Loucy (cell line): ENCODE data around the gene PSMG4.

Experiments
- H2AFZ ChIP-seq: fragments of 200-600 bp; sonication (generic); 2 replicates; pipeline ENCODE4 v1.6.0; 2016; ENCODE audit warnings: antibody characterized with exemption, mild to moderate bottlenecking, low read length, moderate library complexity
- H3F3A ChIP-seq: fragments of 200-600 bp; 2 replicates; pipeline ENCODE4 v1.6.0; 2016; ENCODE audit warnings: antibody characterized with exemption, low read depth, mild to moderate bottlenecking
- H3K27me3 ChIP-seq: fragments of 200-600 bp; sonication (generic); 2 replicates; pipeline ENCODE4 v1.6.1; 2014; ENCODE audit warnings: low read length, mild to moderate bottlenecking; ENCODE audit not compliant: insufficient read depth, poor library complexity, severe bottlenecking
- H3K36me3 ChIP-seq: fragments of 200-600 bp; sonication (generic); 2 replicates; pipeline ENCODE4 v1.6.1; 2016; ENCODE audit warnings: low read length; ENCODE audit not compliant: insufficient read depth
- H3K4me1 ChIP-seq: fragments of 200-600 bp; sonication (generic); 2 replicates; pipeline ENCODE4 v1.5.1; 2014; ENCODE audit warnings: low read length, mild to moderate bottlenecking; ENCODE audit not compliant: insufficient read depth, poor library complexity, severe bottlenecking
- H3K4me2 ChIP-seq: fragments of 200-600 bp; sonication (generic); 2 replicates; pipeline ENCODE4 v1.6.0; 2014; ENCODE audit warnings: antibody characterized with exemption, low read length, low read depth, mild to moderate bottlenecking; ENCODE audit not compliant: poor library complexity, severe bottlenecking
- H3K4me3 ChIP-seq: fragments of 200-600 bp; sonication (generic); 2 replicates; pipeline ENCODE4 v1.5.1; 2014; ENCODE audit warnings: low read length, mild to moderate bottlenecking, mixed read lengths; ENCODE audit not compliant: poor library complexity, severe bottlenecking
- H3K79me2 ChIP-seq: fragments of 200-600 bp; sonication (generic); 2 replicates; pipeline ENCODE4 v1.6.1; 2014; ENCODE audit warnings: low read length; ENCODE audit not compliant: insufficient read depth
- H3K9ac ChIP-seq: fragments of 200-600 bp; sonication (generic); 2 replicates; pipeline ENCODE4 v1.6.0; 2014; ENCODE audit warnings: mild to moderate bottlenecking, low read depth, low read length, moderate library complexity; ENCODE audit not compliant: poor library complexity, severe bottlenecking
- H3K9me2 ChIP-seq: fragments of 200-600 bp; sonication (generic); replicated peaks from 2 replicates; pipeline ENCODE4 v1.6.1; 2016; ENCODE audit warnings: low read depth, low read length, mixed read lengths
- H3K9me3 ChIP-seq: fragments of 200-600 bp; sonication (generic); 2 replicates; pipeline ENCODE4 v1.6.1; 2014; ENCODE audit warnings: mild to moderate bottlenecking, antibody characterized with exemption, low read length, low read depth; ENCODE audit not compliant: insufficient read depth
- H4K20me1 ChIP-seq: fragments of 200-600 bp; sonication (generic); 2 replicates; pipeline ENCODE4 v1.6.0; 2014; ENCODE audit warnings: antibody characterized with exemption, low read length, mild to moderate bottlenecking; ENCODE audit not compliant: insufficient read depth, poor library complexity, severe bottlenecking
- CTCF ChIP-seq: fragments of 200-600 bp; sonication (generic); conservative IDR thresholded peaks from 2 replicates; pipeline ENCODE4 v1.5.1; 2014; ENCODE audit warnings: mild to moderate bottlenecking, antibody characterized with exemption, low read length
- EZH2phosphoT487 ChIP-seq: fragments of 200-600 bp; IDR thresholded peaks from 2 replicates; pipeline ENCODE4 v1.6.1; 2018; ENCODE audit warnings: antibody characterized with exemption, mild to moderate bottlenecking, moderate library complexity, borderline replicate concordance

PSMG4 gene

GRCh38 chr6:3214898-3215297, 43.8 kb upstream of the PSMG4 start:
- Histone ChIP-seq H3K9ac (no peak overlapping the region), H3K27me3 (no peaks in the 10 kb centered on the region), H3K4me3 (no peak overlapping the region), H3K36me3 (no peaks in the 10 kb centered on the region), H4K20me1 (no peaks in the 10 kb centered on the region), H3K4me1 (no peaks in the 10 kb centered on the region), H2AFZ (no peak overlapping the region), H3K9me2 (no peaks in the 10 kb centered on the region), H3K9me3 (no peaks in the 10 kb centered on the region), H3K79me2 (no peaks in the 10 kb centered on the region), H3F3A (no peaks in the 10 kb centered on the region), H3K4me2 (no peak overlapping the region)
- TF ChIP-seq CTCF (no peak), EZH2phosphoT487 (no peak)

GRCh38 chr6:3217286-3217685, 41.5 kb upstream of the PSMG4 start:
- H3K4me2 ChIP-seq, result no peak overlapping the region
- no peaks in the 10 kb centered on the region for H3K4me1 ChIP-seq
- H3K9ac ChIP-seq, result no peak overlapping the region
- H3K9me3 ChIP-seq, result no peaks in the 10 kb centered on the region
- no peaks in the 10 kb centered on the region for H4K20me1 ChIP-seq
- H3K27me3 ChIP-seq, result no peaks in the 10 kb centered on the region
- H3K4me3 ChIP-seq, result no peak overlapping the region
- TF ChIP-seq EZH2phosphoT487, result no peak
- H3F3A ChIP-seq, result no peaks in the 10 kb centered on the region
- no peaks in the 10 kb centered on the region for H3K9me2 ChIP-seq
- H3K36me3 ChIP-seq, result no peaks in the 10 kb centered on the region
- H2AFZ ChIP-seq, result no peak overlapping the region
- no peaks in the 10 kb centered on the region for H3K79me2 ChIP-seq

GRCh38 chr6:3218266-3218665, 40.5 kb upstream of the PSMG4 start:
- no peaks in the 10 kb centered on the region for H3K9me3 ChIP-seq
- TF ChIP-seq EZH2phosphoT487, result no peak
- no peak for TF ChIP-seq CTCF
- no peaks in the 10 kb centered on the region for H3K4me1 ChIP-seq
- no peaks in the 10 kb centered on the region for H3K79me2 ChIP-seq
- no peak overlapping the region for H3K4me2 ChIP-seq
- H3K9ac ChIP-seq, result no peak overlapping the region
- H3K4me3 ChIP-seq, result no peak overlapping the region
- no peaks in the 10 kb centered on the region for H3K9me2 ChIP-seq
- H2AFZ ChIP-seq, result no peak overlapping the region
- no peaks in the 10 kb centered on the region for H3K36me3 ChIP-seq
- no peaks in the 10 kb centered on the region for H4K20me1 ChIP-seq
- no peaks in the 10 kb centered on the region for H3F3A ChIP-seq
- H3K27me3 ChIP-seq, result no peaks in the 10 kb centered on the region

- H3K4me1 ChIP-seq, result no peaks in the 10 kb centered on the region
- H3K4me3 ChIP-seq, result no peak overlapping the region
- H3K36me3 ChIP-seq, result no peaks in the 10 kb centered on the region
- TF ChIP-seq CTCF (no peak), EZH2phosphoT487 (no peak)
- H3K9me3 ChIP-seq, result no peaks in the 10 kb centered on the region
- no peaks in the 10 kb centered on the region for H4K20me1 ChIP-seq
- H3K79me2 ChIP-seq, result no peaks in the 10 kb centered on the region
- H3K9ac ChIP-seq, result no peak overlapping the region
- H3K27me3 ChIP-seq, result no peaks in the 10 kb centered on the region
- no peak overlapping the region for H2AFZ ChIP-seq
- H3F3A ChIP-seq, result no peaks in the 10 kb centered on the region
- no peaks in the 10 kb centered on the region for H3K9me2 ChIP-seq
- no peak overlapping the region for H3K4me2 ChIP-seq
These were observed 38.4 kb upstream of the PSMG4 start for GRCh38 chr6:3220366-3220765.
